GM23338 (cell line): Measurements from ENCODE around the gene CNOT6.

Experiments used
- CREB1 ChIP-seq: fragments of 250-450 bp; sonication (Bioruptor Pico); IDR thresholded peaks from 2 replicates; pipeline ENCODE4 v1.5.0; 2020; ENCODE audit warnings: low read depth, mild to moderate bottlenecking, moderate library complexity
- CTCF ChIP-seq, 2 experiments: fragments of 200-600 bp in 1 of 2; sonication (generic) in 1 of 2; conservative IDR thresholded peaks; 2 replicates each; pipeline versions ENCODE4 v1.5.1 to v1.6.1; 2016 to 2017; ENCODE audit warnings: antibody characterized with exemption in 2 of 2, low read depth in 2 of 2, mild to moderate bottlenecking in 2 of 2, moderate library complexity in 1 of 2
- EZH2 ChIP-seq: fragments of 200-600 bp; sonication (generic); IDR thresholded peaks from one replicate; pipeline ENCODE4 v1.8.0; 2017; ENCODE audit warnings: antibody characterized with exemption, mild to moderate bottlenecking, low read depth; ENCODE audit not compliant: unreplicated experiment
- EZH2phosphoT487 ChIP-seq: fragments of 200-600 bp; sonication (generic); IDR thresholded peaks from one replicate; pipeline ENCODE4 v1.8.1; 2018; ENCODE audit warnings: antibody characterized with exemption; ENCODE audit not compliant: unreplicated experiment
- JUNB ChIP-seq: IDR thresholded peaks from one replicate; pipeline ENCODE4 v1.6.1; 2016; ENCODE audit warnings: antibody characterized with exemption; ENCODE audit not compliant: unreplicated experiment
- POLR2AphosphoS5 ChIP-seq: IDR thresholded peaks from 2 replicates; pipeline ENCODE4 v1.6.1; 2016; ENCODE audit warnings: antibody characterized with exemption, low read depth
- REST ChIP-seq: IDR thresholded peaks from one replicate; pipeline ENCODE4 v1.6.1; 2018; ENCODE audit warnings: antibody characterized with exemption; ENCODE audit not compliant: unreplicated experiment
- STAT1 ChIP-seq: IDR thresholded peaks from one replicate; pipeline ENCODE4 v1.6.1; 2016; ENCODE audit warnings: antibody characterized with exemption; ENCODE audit not compliant: unreplicated experiment
- ZNF331 ChIP-seq: fragments of 250-450 bp; sonication (Bioruptor Pico); IDR thresholded peaks from 2 replicates; pipeline ENCODE4 v1.5.0; 2020; ENCODE audit warnings: low read depth, mild to moderate bottlenecking, moderate library complexity

GRCh38 chr5:180595381-180596114 is 101.4 kb downstream of the CNOT6 start:
- TF ChIP-seq CTCF (conservative IDR thresholded peaks at IDR 0.05; ENCODE audit: low read depth in 2 of 2) (no peak), EZH2 (no peak), CREB1 (no peak), EZH2phosphoT487 (no peak), REST (no peak), POLR2AphosphoS5 (no peak), STAT1 (no peak), JUNB (no peak), ZNF331 (CRISPR knock-in tag) (no peak)
